Measurements from ENCODE around the gene OR2V2.
"Not testable (repeated sequence)": the region's sequence is repeated elsewhere in the genome, so short reads cannot be mapped to it uniquely, and the experiment has no call there.

The OR2V2 gene, protein sequence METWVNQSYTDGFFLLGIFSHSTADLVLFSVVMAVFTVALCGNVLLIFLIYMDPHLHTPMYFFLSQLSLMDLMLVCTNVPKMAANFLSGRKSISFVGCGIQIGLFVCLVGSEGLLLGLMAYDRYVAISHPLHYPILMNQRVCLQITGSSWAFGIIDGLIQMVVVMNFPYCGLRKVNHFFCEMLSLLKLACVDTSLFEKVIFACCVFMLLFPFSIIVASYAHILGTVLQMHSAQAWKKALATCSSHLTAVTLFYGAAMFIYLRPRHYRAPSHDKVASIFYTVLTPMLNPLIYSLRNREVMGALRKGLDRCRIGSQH

GRCh38 chr5:181146927-181147636 is at the start of gene OR2V2:
TSS of gene OR2V2 (plus strand) at chr5:181147586. CDS start at chr5:181154943, 7,357 bp downstream.
- DNase-seq (ENCODE audit: low read depth, low spot score): not testable (repeated sequence)

DNA sequence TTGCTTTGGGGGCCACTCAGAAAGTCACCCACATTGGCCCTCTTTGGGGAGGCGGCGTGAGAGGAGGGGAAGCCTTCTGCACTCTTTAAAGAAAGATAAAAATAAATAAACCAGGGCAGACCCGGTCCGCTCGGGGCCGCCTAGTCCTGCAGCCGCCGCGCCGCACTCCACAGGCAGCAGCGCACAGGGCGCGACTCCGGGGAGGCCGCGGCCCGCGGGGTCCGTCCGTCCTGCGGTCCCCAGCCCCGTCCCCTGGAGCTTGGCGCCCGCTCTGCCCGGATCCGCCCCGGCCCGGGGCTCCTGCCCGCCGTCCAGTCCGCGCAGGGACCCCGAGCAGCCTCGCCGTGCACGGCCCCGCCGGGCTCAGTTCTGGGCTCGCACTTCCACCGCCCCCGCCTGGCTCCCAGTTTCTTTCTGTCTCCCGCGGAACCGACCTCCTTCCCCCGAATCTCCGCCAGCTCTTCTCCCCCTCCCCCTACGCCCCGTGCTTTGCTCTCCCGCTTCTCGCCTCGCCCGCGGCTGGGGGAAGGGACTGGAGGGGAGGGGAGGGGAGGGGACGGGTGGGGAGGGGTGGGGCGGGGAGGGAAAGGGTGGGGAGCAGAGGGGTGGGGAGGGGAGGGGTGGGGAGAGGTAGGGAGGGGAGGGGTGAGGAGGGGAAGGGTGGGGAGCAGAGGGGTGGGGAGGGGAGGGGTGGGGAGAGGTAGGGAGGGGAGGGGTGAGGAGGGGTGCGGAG is 49.5 kb upstream of the OR2V2 start:
- not testable (repeated sequence) for DNase-seq (ENCODE audit: low read depth, low spot score)

GRCh38 chr5:181098762-181099601 is 48.4 kb upstream of the OR2V2 start:
- DNase-seq (ENCODE audit: low read depth, low spot score): no peak

GRCh38 chr5:181099602-181100086 is 47.7 kb upstream of the OR2V2 start:
- no peak for DNase-seq (ENCODE audit: low read depth, low spot score)

DNA sequence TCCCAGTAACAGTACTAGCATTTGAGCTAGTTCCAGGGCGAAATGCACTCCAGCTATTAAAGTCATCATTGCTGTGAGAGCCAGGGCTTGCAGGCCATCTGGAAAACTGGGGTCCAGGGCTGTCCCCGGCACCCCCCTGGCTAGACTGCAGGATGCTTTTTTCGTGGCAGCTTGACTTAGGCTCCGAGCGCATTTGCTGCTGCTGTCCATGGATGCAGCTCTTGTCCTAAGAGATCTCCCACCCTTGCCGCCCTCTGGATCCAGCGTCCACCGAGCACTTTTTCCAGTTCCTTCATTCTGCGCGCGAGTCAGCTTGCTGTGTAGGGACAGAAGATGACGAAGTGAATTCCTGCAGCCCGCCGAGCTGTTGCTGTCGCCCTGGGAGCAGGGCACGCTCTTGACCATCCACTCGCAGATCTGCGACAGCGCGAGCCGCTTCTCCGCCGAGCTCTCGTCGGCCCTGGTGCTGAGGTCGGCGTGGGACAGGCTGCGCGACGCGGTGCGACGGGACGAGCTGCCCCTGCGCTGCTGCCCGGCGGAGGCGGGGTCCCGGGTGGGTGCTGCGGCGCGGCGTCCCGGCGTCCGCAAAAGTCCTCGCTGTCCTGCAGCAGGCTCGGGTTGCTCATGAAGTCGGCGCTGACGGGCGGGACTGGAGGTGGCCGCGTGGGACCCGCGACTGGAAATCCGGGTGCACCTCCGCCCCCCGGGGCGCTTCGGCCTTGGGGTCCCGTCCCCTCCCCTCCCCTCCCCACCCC is 47.1 kb upstream of the OR2V2 start:
- no peak for DNase-seq (ENCODE audit: low read depth, low spot score)

- DNase-seq (ENCODE audit: low read depth, low spot score): not testable (repeated sequence)
Observed at GRCh38 chr5:181101030-181101641, 46.2 kb upstream of the OR2V2 start.

GRCh38 chr5:181101930-181102674 is 45.3 kb upstream of the OR2V2 start:
- not testable (repeated sequence) for DNase-seq (ENCODE audit: low read depth, low spot score)

- DNase-seq (ENCODE audit: low read depth, low spot score): not testable (repeated sequence)
Observed at GRCh38 chr5:181104259-181104568, 43.2 kb upstream of the OR2V2 start.

GRCh38 chr5:181104606-181105390 is 42.6 kb upstream of the OR2V2 start:
- not testable (repeated sequence) for DNase-seq (ENCODE audit: low read depth, low spot score)

DNA sequence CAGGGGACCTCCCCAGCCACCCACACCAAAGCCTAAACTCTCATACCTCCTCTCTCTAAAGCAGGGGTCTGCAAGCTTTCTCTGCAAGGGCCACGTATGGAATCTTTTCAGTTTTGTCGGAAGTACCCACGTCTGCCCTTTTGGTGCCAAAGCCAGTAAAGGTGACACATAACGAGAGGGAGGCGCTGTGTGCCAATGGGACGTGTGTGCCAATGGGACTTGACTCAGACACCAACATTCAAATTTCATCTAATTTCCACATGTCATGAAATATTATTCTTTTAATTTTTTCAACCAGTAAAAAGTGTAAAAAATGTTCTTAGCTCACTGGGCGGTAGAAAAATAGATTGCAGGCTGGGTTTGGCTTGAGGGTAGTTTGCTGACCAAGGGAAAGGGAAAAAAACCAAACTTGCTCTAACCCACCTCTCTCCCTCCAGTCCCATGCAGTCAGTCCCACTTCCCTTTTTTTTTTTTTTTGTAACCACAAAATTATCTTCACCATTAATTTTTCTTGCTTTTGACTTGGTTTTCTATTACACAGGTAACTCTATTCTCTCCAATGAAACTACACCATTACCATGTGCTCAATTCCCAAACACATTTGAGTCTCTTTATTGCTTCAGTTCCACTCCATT is 41.9 kb upstream of the OR2V2 start:
- DNase-seq (ENCODE audit: low read depth, low spot score): no peak

GRCh38 chr5:181107699-181108098 is 39.7 kb upstream of the OR2V2 start:
- no peak for DNase-seq (ENCODE audit: low read depth, low spot score)

- no peak for DNase-seq (ENCODE audit: low read depth, low spot score)
Observed at GRCh38 chr5:181108578-181109165, 38.7 kb upstream of the OR2V2 start.

GRCh38 chr5:181109489-181110013 is 37.8 kb upstream of the OR2V2 start:
- DNase-seq (ENCODE audit: low read depth, low spot score): no peak

DNA sequence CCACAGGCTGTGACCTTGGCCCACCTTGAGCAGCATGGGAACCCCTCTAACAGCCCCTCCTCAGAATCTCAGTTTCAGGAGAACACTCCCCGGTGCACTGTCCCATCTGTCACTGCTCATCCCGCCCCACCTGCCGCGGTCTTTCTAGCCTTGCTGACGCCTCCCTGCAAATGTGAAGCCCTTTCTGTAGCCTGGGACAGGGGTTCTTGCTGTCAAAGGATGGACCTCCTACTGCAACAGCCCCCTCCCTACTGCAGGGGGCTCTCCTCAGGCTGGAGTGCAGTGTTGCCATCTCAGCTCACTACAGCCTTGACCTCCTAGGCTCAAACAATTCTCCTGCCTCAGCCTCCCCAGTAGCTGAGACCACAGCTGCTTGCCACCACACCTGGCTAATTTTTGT is 36.4 kb upstream of the OR2V2 start:
- DNase-seq (ENCODE audit: low read depth, low spot score): no peak

GRCh38 chr5:181112476-181112875 is 34.9 kb upstream of the OR2V2 start:
- DNase-seq (ENCODE audit: low read depth, low spot score): no peak

GRCh38 chr5:181113572-181113971 is 33.8 kb upstream of the OR2V2 start:
- not testable (repeated sequence) for DNase-seq (ENCODE audit: low read depth, low spot score)

- DNase-seq (ENCODE audit: low read depth, low spot score): no peak
Observed at GRCh38 chr5:181114284-181114843, 33.0 kb upstream of the OR2V2 start.

All from smooth muscle cell of the brain vasculature (primary cell).